Measurements from ENCODE around the gene MYO5A. TPM values are rescaled to one million over a fixed set of nuclear protein-coding genes. Genes with fewer than 3 reads are reported as not detected.

The MYO5A gene
- polyA plus RNA-seq, 1 donor (not counting 4 experiments of a cell fraction or from before 2014, with no cell fraction given) = 53.8 TPM

DNA sequence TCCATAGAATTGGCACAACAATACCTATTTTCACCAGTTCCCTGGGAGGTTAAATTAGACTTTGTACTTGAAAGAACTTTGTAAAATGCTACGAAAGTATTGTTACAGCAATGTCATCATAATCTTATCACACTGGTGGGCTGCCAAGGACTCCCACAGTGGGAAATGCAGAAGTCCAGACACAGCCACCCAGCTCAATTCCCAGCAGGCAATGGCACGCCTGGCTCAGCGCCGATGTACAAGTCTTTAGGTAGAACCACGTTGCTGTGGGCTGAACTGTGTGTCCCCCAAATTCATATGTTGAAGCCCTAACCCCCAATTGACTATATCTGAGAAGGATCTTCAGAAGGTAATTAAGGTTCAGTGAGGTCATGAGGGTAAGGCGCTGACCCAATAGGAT is 245.4 kb downstream of the MYO5A start:
- H3K4me1 ChIP-seq (ENCODE audit: control insufficient read depth, extremely low read depth, insufficient read depth, low read length) = peaks cover 2% of the 10 kb centered on the region
- no peaks in the 10 kb centered on the region for H3K9me1 ChIP-seq (ENCODE audit: control insufficient read depth, extremely low read depth, insufficient read depth, low read length)
- no peak for FAIRE-seq
- TF ChIP-seq EZH2 (IDR thresholded peaks at IDR 0.05; ENCODE audit: low read length) = no peak
- TF ChIP-seq, protein P1, sequence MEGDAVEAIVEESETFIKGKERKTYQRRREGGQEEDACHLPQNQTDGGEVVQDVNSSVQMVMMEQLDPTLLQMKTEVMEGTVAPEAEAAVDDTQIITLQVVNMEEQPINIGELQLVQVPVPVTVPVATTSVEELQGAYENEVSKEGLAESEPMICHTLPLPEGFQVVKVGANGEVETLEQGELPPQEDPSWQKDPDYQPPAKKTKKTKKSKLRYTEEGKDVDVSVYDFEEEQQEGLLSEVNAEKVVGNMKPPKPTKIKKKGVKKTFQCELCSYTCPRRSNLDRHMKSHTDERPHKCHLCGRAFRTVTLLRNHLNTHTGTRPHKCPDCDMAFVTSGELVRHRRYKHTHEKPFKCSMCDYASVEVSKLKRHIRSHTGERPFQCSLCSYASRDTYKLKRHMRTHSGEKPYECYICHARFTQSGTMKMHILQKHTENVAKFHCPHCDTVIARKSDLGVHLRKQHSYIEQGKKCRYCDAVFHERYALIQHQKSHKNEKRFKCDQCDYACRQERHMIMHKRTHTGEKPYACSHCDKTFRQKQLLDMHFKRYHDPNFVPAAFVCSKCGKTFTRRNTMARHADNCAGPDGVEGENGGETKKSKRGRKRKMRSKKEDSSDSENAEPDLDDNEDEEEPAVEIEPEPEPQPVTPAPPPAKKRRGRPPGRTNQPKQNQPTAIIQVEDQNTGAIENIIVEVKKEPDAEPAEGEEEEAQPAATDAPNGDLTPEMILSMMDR (optimal IDR thresholded peaks at IDR 0.05 in 1 of 3, IDR thresholded peaks at IDR 0.05 in 1 of 3, conservative IDR thresholded peaks at IDR 0.05 in 1 of 3; ENCODE audit: extremely low read depth in 1 of 3, insufficient read depth in 2 of 3, low read length in 3 of 3) = no peak
- H3K9ac ChIP-seq (ENCODE audit: control insufficient read depth, extremely low read depth, insufficient read depth, low read length) = no peak overlapping the region
- H3K36me3 ChIP-seq (ENCODE audit: control insufficient read depth in 2 of 2, extremely low read depth in 1 of 2, insufficient read depth in 2 of 2, low read length in 2 of 2) = no peaks in the 10 kb centered on the region
- no peak overlapping the region for H3K27ac ChIP-seq (ENCODE audit: control insufficient read depth, insufficient read depth, low read length)
- no peak overlapping the region for H3K4me3 ChIP-seq (ENCODE audit: control insufficient read depth in 2 of 3, extremely low read depth in 1 of 3, insufficient read depth in 2 of 3, low read depth in 1 of 3, low read length in 3 of 3)
- H4K20me1 ChIP-seq (ENCODE audit: control insufficient read depth, extremely low read depth, insufficient read depth, low read length) = no peaks in the 10 kb centered on the region
- dilution Hi-C loops (cut with MboI; ENCODE audit: extremely low pct_ligation_motif_present, low sequenced_read_pairs) = no loop called here
- H2AFZ ChIP-seq (ENCODE audit: control insufficient read depth, low read length) = no peak overlapping the region
- no peak for DNase-seq (ENCODE audit: low read depth, low spot score)
- H3K79me2 ChIP-seq (ENCODE audit: control insufficient read depth, insufficient read depth, low read length) = no peaks in the 10 kb centered on the region
- H3K4me2 ChIP-seq (ENCODE audit: control insufficient read depth, extremely low read depth, insufficient read depth, low read depth, low read length) = no peak overlapping the region
- no peaks in the 10 kb centered on the region for H3K9me3 ChIP-seq (ENCODE audit: control insufficient read depth, low read depth, low read length)
- no peaks in the 10 kb centered on the region for H3K27me3 ChIP-seq (ENCODE audit: control insufficient read depth, extremely low read depth, insufficient read depth, low read length)

DNA sequence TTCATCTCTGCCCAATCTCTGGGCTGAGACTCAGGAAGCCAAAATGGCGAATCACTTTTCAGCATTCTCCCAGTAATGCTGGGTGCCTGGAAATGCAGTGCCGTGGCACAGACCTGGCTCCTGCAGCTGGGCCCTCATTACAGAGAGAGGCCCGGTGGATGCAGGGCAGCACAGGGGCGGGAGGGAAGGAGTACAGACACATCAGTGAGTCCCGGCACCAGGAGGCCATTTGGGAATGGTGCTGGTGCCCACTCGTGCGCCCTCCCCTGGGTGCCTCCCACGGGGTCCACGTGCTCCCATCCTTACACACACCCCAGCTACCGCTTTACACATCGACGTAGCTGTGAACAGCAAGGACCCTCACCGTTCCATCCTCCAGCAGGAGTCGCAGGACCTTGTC is 246.3 kb downstream of the MYO5A start:
- no peaks in the 10 kb centered on the region for H3K79me2 ChIP-seq (ENCODE audit: control insufficient read depth, insufficient read depth, low read length)
- no peak overlapping the region for H2AFZ ChIP-seq (ENCODE audit: control insufficient read depth, low read length)
- H4K20me1 ChIP-seq (ENCODE audit: control insufficient read depth, extremely low read depth, insufficient read depth, low read length) = no peaks in the 10 kb centered on the region
- no peaks in the 10 kb centered on the region for H3K27me3 ChIP-seq (ENCODE audit: control insufficient read depth, extremely low read depth, insufficient read depth, low read length)
- H3K4me3 ChIP-seq (ENCODE audit: control insufficient read depth in 2 of 3, extremely low read depth in 1 of 3, insufficient read depth in 2 of 3, low read depth in 1 of 3, low read length in 3 of 3) = no peak overlapping the region
- H3K4me2 ChIP-seq (ENCODE audit: control insufficient read depth, extremely low read depth, insufficient read depth, low read depth, low read length) = no peak overlapping the region
- H3K4me1 ChIP-seq (ENCODE audit: control insufficient read depth, extremely low read depth, insufficient read depth, low read length) = peaks cover 2% of the 10 kb centered on the region
- DNase-seq (ENCODE audit: low read depth, low spot score) (no peak), FAIRE-seq (no peak)
- no peak overlapping the region for H3K9ac ChIP-seq (ENCODE audit: control insufficient read depth, extremely low read depth, insufficient read depth, low read length)
- TF ChIP-seq, protein P1 (optimal IDR thresholded peaks at IDR 0.05 in 1 of 3, IDR thresholded peaks at IDR 0.05 in 1 of 3, conservative IDR thresholded peaks at IDR 0.05 in 1 of 3; ENCODE audit: extremely low read depth in 1 of 3, insufficient read depth in 2 of 3, low read length in 3 of 3) = no peak
- TF ChIP-seq EZH2 (IDR thresholded peaks at IDR 0.05; ENCODE audit: low read length) = no peak
- no peaks in the 10 kb centered on the region for H3K9me3 ChIP-seq (ENCODE audit: control insufficient read depth, low read depth, low read length)
- H3K36me3 ChIP-seq (ENCODE audit: control insufficient read depth in 2 of 2, extremely low read depth in 1 of 2, insufficient read depth in 2 of 2, low read length in 2 of 2) = no peaks in the 10 kb centered on the region
- no peaks in the 10 kb centered on the region for H3K9me1 ChIP-seq (ENCODE audit: control insufficient read depth, extremely low read depth, insufficient read depth, low read length)
- no peak overlapping the region for H3K27ac ChIP-seq (ENCODE audit: control insufficient read depth, insufficient read depth, low read length)
- dilution Hi-C loops (cut with MboI; ENCODE audit: extremely low pct_ligation_motif_present, low sequenced_read_pairs) = no loop called here
